Stimulated activated CD4-positive, alpha-beta T cell treated with anti-CD3 and anti-CD28 coated beads, Interleukin-1b, Interleukin-23, amount 100 ng/mL, for 4 hours (primary cell): ENCODE results near the gene SCFD2.
"Not testable (repeated sequence)": the region's sequence is repeated elsewhere in the genome, so short reads cannot be mapped to it uniquely, and the experiment has no call there.

Source experiments
- DNase-seq, 2 donors: peaks; one replicate each; pipeline ENCODE4 v3.0.0-alpha.2; 2020; ENCODE audit warnings: low read depth in 2 of 2

Gene SCFD2

GRCh38 chr4:53103481-53103880 lies 262.4 kb downstream of the SCFD2 start:
- DNase-seq, result no peak

- no peak for DNase-seq
Observed at GRCh38 chr4:53101191-53101581, 264.7 kb downstream of the SCFD2 start.

- DNase-seq, result no peak
Observed at GRCh38 chr4:53100501-53101190, 265.2 kb downstream of the SCFD2 start.

GRCh38 chr4:53098681-53099121 lies 267.2 kb downstream of the SCFD2 start:
- DNase-seq, result no peak

DNA sequence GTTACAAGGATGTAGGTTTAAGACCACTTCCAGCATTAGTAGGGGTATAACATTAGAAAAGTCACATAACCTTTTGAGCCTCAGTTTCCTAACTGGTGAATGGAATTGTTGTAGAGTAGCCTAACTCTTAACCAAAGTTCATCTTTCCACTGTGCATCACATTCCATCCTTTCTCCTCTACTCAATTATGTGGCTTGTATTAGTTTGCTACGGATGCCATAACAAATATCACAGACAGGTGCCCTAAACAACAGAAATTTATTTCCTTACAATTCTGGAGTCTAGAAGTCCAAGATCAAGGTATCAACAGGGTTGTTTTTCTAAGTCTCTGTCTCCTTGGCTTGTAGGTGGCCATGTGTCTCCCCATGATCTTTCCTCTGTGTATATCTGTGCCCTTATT lies 271.8 kb downstream of the SCFD2 start:
- no peak for DNase-seq

- DNase-seq, result no peak
Observed at GRCh38 chr4:53089936-53090729, 275.7 kb downstream of the SCFD2 start.

GRCh38 chr4:53088152-53088551 lies 277.7 kb downstream of the SCFD2 start:
- DNase-seq, result no peak

GRCh38 chr4:53076374-53076958 lies 289.4 kb downstream of the SCFD2 start:
- DNase-seq, result no peak

GRCh38 chr4:53075162-53075785 lies 290.6 kb downstream of the SCFD2 start:
- DNase-seq, result no peak

- DNase-seq, result no peak
Observed at GRCh38 chr4:53068755-53069330, 297.0 kb downstream of the SCFD2 start.

DNA sequence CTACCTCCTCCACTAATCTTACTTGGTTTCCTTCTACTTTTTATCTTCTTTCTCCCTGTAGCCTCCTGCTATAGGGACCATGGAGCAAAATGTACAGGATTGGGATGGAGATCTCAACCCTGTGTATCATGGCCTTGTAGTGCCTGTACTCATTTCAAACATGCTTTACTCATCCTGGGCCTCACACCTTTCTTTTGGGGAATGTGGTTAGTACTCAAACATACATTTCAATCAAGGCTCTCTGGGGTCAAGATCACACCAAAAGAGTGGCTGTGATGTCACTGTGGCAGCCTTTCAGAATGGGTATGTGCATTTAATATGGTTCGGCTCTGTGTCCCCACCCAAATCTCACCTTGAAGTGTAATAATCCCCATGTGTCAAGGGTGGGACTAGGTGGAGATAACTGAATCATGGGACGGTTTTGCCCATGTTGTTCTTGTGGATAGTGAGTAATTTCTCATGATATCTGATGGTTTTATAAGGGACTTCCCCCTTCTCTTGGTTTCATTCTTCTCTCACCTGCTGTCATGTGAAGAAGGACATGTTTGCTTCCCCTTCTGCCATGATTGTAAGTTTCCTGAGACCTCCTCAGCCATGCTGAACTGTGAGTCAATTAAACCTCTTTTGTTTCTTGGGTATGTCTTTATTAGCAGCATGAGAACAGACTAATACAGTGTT lies 298.6 kb downstream of the SCFD2 start:
- no peak for DNase-seq

GRCh38 chr4:53066155-53066554 lies 299.7 kb downstream of the SCFD2 start:
- no peak for DNase-seq

GRCh38 chr4:53064609-53065008 lies 301.3 kb downstream of the SCFD2 start:
- no peak for DNase-seq

GRCh38 chr4:53061091-53061850 lies 304.6 kb downstream of the SCFD2 start:
- no peak for DNase-seq

- no peak for DNase-seq
Observed at GRCh38 chr4:53060278-53060677, 305.6 kb downstream of the SCFD2 start.

- no peak for DNase-seq
Observed at GRCh38 chr4:53059871-53060270, 306.0 kb downstream of the SCFD2 start.

GRCh38 chr4:53059256-53059655 lies 306.6 kb downstream of the SCFD2 start:
- DNase-seq, result no peak

DNA sequence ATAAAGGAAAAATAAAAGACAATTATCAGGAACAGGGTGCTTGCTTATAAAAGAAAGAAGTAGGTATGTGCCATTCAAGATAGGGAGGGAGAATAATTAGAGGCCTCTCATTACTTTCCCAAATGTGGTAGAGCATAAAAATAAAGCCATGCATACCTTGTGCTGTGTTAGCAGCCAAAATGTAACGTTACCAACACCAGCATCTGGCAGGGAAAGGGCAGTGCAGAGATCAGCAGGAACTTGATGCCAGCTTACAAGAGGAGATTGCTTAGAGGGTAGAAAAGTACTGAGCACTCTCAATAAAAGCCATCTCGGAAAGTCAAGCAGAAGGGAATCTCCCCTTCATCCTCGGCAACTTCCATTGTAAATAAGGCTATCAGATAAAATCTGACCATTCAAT lies 308.2 kb downstream of the SCFD2 start:
- DNase-seq, result no peak

DNA sequence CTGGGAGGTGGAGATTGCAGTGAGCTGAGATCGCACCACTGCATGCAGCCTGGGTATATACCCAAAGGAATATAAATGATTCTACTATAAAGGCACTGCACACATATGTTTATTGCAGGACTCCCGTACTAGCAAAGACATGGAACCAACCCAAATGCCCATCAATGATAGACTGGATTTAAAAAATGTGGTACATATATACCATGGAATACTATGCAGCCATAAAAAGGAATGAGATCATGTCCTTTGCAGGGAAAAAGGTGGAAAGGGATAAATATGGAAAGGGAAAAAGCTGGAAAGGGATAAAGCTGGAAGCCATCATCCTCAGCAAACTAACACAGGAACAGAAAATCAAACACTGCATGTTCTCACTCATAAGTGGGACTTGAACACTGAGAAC lies 308.8 kb downstream of the SCFD2 start:
- DNase-seq, result not testable (repeated sequence)

DNA sequence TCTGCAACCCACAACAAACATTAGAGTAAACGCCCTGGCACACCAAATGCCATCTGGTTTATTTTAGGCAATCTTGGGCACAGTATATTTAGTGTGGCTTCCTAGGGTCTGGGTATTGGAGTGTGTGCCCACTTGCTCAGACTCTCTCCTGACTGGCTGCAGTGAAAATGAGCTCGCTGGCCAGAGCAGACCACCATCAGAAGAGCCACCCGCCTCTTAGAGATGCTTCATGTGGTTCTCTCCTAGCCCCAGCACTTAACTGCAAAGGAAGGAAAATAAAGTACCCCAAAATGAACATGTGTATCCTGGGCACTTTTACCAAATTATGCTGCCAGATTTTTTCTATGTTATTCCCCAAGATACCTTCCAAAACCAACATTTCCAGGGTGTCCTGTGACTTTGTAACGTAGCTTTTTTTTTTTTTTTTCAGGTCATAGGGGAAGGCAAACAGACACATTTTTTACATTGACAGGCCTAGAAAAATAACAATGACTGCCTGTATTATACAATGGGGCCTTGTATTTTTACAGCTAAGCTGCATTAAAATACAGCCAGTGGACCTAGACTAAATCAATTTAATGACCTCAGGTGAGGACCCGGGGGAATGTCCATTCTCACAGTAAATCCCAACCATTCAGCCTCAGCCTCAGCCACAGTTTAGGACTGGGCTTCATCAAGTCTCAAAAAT lies 310.0 kb downstream of the SCFD2 start:
- no peak for DNase-seq
